ENCODE results near the gene PLCXD3.

- TF ChIP-seq POLR2A (IDR thresholded peaks at IDR 0.05; ENCODE audit: low read depth, low read length), result no peak
- no peak for TF ChIP-seq POLR2AphosphoS5 (IDR thresholded peaks at IDR 0.05; ENCODE audit: low read depth, low read length)
Measured at GRCh38 chr5:41268894-41269293, 241.5 kb downstream of the PLCXD3 start.

All from GM12892 (cell line).